Activated CD4-positive, CD25-positive, alpha-beta regulatory T cell (primary cell): ENCODE results near the gene VHLL.
A peak's percentile ranks its signal among the peaks of the same experiment; 100 is the strongest.
"Not testable (repeated sequence)": the region's sequence is repeated elsewhere in the genome, so short reads cannot be mapped to it uniquely, and the experiment has no call there.

Experiments used
- DNase-seq, 4 experiments: peaks; one replicate each; lab custom pipeline; 2025; lab: John Stamatoyannopoulos, UW

Gene VHLL

GRCh38 chr1:156298852-156299357, at the start of gene VHLL:
Gene VHLL (minus strand): TSS chr1:156299307. CDS start chr1:156299189, 118 bp downstream.
- no peak for DNase-seq

DNA sequence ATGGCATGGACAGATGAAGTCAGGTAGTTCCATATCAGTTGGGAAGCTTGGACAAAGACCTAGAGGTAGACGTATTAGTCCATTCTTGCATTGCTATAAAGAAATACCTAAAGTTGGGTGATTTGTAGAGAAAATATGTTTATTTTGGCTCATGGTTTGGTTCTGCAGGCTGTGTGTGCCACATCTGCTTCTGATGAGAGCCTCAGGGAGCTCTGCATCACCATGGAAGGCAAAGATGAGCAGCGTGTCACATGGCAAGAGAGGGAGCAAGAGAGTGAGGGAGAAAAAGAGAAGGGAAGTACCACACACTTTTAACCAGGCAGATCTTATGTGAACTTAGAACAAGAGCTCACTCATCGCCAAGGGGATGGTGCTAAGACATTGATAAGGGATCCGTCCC, 48.2 kb upstream of the VHLL start:
- no peak for DNase-seq

DNA sequence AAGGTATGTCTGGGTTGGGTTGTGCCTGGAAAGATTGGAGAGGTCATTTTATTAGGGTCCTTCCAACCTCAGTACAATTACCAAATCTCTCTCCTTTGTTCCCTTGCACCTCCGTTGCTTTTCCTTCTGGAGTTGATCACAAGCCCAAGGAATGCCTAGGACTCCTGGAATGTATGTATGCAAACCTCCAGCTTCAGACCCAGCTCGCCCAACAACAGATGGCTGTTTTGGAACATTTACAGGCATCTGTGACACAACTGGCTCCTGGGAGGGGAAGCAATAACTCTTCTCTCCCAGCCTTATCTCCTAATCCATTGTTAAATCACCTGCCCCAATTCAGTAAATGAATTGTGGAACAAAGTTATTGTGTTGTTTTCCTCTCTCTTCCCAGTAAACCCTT, 47.5 kb upstream of the VHLL start:
- no peak for DNase-seq

- DNase-seq = not testable (repeated sequence)
Measured at GRCh38 chr1:156346035-156346434, 46.9 kb upstream of the VHLL start.

DNA sequence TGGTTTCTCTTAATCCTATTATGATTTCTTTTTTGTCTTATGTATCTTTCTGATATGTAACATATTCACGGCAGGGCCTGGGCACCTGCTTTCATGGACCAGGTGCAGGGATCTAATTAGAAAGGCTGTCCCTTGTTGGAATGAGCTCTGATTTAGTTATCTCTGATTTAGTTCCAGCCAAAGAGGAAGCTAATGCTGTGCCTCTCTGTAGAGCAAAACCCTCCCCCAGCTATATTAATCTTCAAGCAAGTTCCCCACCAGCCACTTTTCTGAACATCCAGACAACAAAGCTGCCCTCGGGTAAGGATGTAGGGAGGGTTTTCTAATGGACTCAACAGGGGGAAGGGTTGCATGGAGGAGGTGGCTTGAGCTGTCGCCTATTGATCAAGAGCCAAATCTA, 45.3 kb upstream of the VHLL start:
- no peak for DNase-seq

GRCh38 chr1:156342166-156342955, 43.3 kb upstream of the VHLL start:
- DNase-seq = no peak

DNA sequence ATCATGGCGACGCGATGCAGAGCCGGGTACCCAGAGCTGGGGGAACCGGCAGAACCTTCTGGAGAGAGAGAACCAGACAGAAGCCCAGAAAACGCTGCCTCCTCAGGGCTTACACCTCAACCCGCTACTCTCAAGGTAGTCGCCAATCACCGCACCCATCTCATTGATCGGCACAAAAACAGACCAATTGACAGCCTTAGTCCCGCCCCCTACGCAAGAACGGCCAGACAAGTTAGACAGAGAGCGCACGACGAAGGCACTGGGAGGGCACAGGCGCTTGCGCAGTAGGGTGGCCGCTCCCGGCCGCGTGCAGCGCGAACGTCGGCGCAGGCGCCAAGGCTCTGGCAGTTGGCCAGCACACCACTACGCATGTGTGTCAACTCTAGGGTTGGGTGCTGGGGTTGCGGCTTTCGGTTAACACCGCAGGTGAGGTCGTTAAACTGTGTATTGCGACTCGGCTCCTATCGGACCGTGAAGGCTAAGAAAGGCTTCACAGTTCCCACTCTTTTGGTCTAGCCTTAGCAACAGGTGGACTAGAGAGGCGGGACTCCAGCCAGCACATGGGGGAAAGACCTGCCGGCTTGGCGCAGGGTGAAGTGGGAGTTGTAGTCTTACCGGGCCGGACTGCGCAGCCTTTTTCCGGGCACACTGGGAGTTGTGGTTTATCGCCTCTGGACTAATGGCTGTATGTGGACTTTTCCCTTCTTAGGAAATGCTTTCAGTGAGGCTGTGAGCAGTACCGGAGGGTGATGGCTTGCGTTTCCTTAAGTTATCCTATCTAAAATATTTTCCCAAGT, 39.3 kb upstream of the VHLL start, which contains the start of the genes CCT3 and TSACC:
TSS of gene CCT3 (minus strand) at position 113 of the 797 bp plus-strand sequence. CDS start at position 5, 108 bp downstream.
TSS of gene TSACC (plus strand) at position 347 of the 797 bp plus-strand sequence. CDS start 1,232 bp downstream, outside the sequence.
- DNase-seq = peak; percentile 96 to 98 (median 98)

- no peak for DNase-seq
Measured at GRCh38 chr1:156337888-156338179, 38.7 kb upstream of the VHLL start.

- DNase-seq = no peak
Measured at GRCh38 chr1:156337052-156337887, 38.2 kb upstream of the VHLL start.

DNA sequence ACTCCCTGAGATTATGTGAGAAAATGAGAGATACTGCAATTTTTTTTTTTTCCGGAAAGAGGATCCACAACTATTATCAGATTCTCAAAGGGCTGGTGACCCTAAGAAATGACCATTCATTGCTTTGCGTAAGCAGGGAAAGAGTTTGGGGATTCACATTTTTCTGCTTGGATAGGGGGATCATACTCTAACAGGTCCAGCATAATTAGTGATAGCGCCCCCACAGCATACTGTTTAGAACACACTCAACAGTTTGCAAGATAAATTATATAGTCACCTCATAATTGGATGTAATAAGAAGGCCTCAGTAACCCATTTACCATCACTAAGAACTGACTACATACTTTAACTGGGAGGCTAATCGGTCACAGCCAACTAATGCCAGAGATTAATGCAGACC, 37.1 kb upstream of the VHLL start:
- no peak for DNase-seq

DNA sequence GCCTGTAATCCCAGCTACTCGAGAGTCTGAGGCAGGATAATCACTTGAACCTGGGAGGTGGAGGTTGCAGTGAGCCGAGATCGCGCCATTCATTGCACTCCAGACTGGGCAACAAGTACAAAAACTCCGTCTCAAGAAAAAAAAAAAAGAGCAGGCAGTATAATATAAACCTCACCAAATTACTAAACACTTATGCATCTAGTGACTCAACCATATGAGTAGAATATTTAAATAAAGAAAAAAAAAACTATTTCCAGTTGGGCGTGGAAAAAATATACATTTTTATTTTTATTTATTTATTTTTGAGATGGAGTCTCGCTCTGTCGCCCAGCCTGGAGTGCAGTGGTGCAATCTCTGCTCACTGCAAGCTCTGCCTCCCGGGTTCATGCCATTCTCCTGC, 24.1 kb upstream of the VHLL start:
- not testable (repeated sequence) for DNase-seq

GRCh38 chr1:156320560-156320959, 21.5 kb upstream of the VHLL start:
- DNase-seq = no peak

- DNase-seq = no peak
Measured at GRCh38 chr1:156319664-156320063, 20.6 kb upstream of the VHLL start.

GRCh38 chr1:156316909-156317308, 17.8 kb upstream of the VHLL start:
- DNase-seq = no peak

DNA sequence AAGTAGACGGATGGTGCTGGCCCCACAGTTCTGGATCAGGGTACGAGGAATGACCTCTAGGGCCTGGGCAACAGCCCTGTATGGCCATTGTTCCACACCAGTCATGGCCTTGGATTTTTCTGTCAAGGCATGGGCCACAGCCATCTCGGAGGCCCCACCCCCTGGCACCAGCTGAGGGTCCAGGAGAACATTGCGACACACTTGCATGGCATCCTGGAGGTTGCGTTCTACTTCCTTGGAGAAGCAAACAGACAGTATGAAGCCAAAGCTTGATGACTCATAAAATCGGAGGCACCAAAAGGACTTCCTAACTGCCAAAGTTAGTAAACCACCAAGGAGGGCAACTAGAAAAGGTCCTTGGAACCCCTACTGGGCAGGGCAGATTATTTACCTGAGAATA, 11.9 kb upstream of the VHLL start:
- DNase-seq = no peak

DNA sequence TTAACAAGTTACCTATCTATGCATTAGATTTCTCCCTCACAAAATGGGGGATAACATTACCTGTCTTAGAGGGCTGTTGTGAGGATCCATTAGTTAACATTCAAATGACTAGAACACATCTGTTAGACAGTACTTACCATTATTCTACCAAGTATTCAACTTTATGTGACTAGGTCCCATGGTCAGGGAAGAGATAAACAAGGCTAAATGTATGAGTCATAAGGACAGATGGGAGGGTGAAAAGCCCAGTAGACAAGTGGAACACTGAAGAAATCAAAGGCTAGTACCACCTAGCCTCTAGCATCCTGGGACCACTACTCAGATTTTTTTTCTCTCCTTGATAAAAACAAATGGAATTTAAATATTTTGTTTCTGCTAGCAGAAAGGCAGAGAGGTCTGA, 9.0 kb upstream of the VHLL start:
- DNase-seq = no peak

- no peak for DNase-seq
Measured at GRCh38 chr1:156305215-156305614, 6.1 kb upstream of the VHLL start.

DNA sequence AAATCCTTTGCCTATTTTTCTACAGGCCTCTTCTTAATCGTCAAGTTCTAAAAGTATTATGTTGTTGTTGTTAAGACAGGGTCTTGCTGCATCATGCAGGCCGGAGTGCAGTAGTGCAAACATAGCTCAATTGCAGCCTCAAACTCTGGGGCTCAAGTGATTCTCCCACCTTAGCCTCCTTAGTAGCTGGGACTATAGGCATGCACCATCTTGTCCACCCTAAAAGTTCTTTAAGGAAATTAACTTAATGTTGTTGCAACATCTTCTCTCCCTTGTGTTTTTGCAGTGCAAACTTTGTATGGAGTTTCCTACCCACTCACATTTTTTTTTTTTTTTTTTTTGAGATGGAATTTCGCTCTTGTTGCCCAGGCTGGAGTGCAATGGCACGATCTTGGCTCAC, 4.1 kb upstream of the VHLL start:
- no peak for DNase-seq

DNA sequence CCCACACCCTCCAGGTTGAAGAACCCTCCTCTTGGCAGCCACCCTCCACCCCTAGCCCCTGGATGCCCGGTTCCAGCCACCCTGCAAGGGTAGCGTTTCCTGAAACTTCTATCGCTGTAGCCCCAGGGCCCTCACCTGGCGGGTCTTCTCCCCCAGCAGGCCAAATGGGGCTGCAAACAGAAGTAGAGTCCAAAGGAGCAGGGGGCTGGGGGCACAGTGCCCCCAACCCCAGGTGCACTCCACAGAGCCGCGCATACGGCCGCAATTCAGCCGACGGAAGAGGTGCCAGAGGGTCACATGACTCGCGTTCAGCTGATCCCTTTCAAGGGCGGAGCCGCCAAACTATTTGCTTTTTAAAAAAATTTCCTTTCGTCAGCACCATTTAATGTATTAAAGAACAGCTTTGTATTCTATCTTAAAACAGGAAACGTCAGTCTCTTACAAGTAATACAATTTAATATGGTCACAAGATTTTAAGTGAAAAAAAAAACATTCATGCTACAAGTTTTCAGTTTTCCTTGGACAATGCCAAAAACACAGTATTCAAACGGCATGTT, 3.6 kb downstream of the VHLL start, which contains the start of gene GLMP:
TSS of gene GLMP (minus strand) at position 289 of the 557 bp plus-strand sequence. CDS start at position 255, 34 bp downstream.
- peak in 2 of 4 experiments; percentile 15 to 29 for DNase-seq

DNA sequence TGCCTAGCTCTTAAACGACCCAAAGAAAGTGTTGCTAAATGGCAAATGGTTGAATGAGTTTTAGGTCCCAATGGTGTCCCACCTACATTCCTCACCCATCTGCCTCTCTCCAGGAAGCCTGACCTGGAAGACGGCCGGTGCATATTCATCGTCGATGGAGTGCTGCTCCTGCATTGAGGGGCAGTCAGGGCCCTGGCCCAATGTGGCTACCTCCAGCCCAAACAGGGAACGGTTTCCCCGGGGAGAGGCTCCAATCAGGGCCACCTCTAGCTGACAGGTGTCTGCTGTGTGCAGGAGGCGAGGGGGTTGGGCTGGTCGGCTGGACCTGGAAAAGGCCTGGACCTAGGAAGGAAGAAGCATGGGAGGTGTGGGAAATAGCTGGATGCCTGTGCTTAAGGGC, 5.2 kb downstream of the VHLL start:
- DNase-seq = no peak

GRCh38 chr1:156293098-156293434, 6.0 kb downstream of the VHLL start:
- no peak for DNase-seq
